RWPE1 (cell line): Measurements from ENCODE around the gene LARGE1.

ENCODE experiments used
- CTCF ChIA-PET: fragments of 350-600 bp; sonication (Branson Sonifier 250); formaldehyde crosslinking; extraction: SDS; loops from one replicate; lab custom pipeline; 2021; lab: Yijun Ruan, JAX
- POLR2A ChIA-PET: fragments of 400-600 bp; formaldehyde crosslinking; extraction: SDS; loops from one replicate; lab custom pipeline; 2020; ENCODE audit warnings: antibody characterized with exemption; ENCODE audit not compliant: low non-redundant PET; lab: Yijun Ruan, JAX
- DNase-seq: peaks from one replicate; pipeline ENCODE4 v3.0.0; 2012; ENCODE audit warnings: low spot score
- H3K27ac ChIP-seq: fragments of 450-650 bp; 2 replicates; pipeline ENCODE4 v1.5.1; 2017
- CTCF ChIP-seq: fragments of 450-650 bp; conservative IDR thresholded peaks from 2 replicates; pipeline ENCODE4 v1.5.1; 2017; ENCODE audit warnings: low read depth, mild to moderate bottlenecking

LARGE1 gene

GRCh38 chr22:33275073-33275443 lies 645.2 kb downstream of the LARGE1 start:
- no peak overlapping the region for H3K27ac ChIP-seq
- DNase-seq, result no peak
- POLR2A ChIA-PET, result no interaction called here
- TF ChIP-seq CTCF, result no peak
- CTCF ChIA-PET, result no interaction called here

GRCh38 chr22:33274214-33275072 lies 645.8 kb downstream of the LARGE1 start:
- POLR2A ChIA-PET, result no interaction called here
- no peak overlapping the region for H3K27ac ChIP-seq
- no peak for TF ChIP-seq CTCF
- CTCF ChIA-PET, result interaction anchor here (0.7 kb wide), 1 partner anchor 891 kb away, joined by 3 read pairs; no protein-coding TSS in a partner anchor
- DNase-seq, result peak; percentile 3

GRCh38 chr22:33272871-33273270 lies 647.4 kb downstream of the LARGE1 start:
- no peak for DNase-seq
- POLR2A ChIA-PET, result no interaction called here
- no peak for TF ChIP-seq CTCF
- CTCF ChIA-PET, result no interaction called here
- no peak overlapping the region for H3K27ac ChIP-seq

- ChIA-PET CTCF (no interaction called here), POLR2A (no interaction called here)
- DNase-seq, result no peak
- no peak overlapping the region for H3K27ac ChIP-seq
- no peak for TF ChIP-seq CTCF
Measured at GRCh38 chr22:33272180-33272579, 648.1 kb downstream of the LARGE1 start.

GRCh38 chr22:33271390-33272161 lies 648.7 kb downstream of the LARGE1 start:
- CTCF ChIA-PET, result no interaction called here
- POLR2A ChIA-PET, result no interaction called here
- no peak for DNase-seq
- TF ChIP-seq CTCF, result no peak
- H3K27ac ChIP-seq, result no peak overlapping the region

- TF ChIP-seq CTCF, result no peak
- DNase-seq, result no peak
- no peak overlapping the region for H3K27ac ChIP-seq
- CTCF ChIA-PET, result no interaction called here
- POLR2A ChIA-PET, result no interaction called here
Measured at GRCh38 chr22:33270596-33270995, 649.7 kb downstream of the LARGE1 start.
